Activated CD4-positive, alpha-beta T cell treated with anti-CD3 and anti-CD28 coated beads, Interleukin-2, amount 10 ng/mL, durations not matched to agents 7 days and 5 days (primary cell): ENCODE measurements around the gene RGS16. TPM values are rescaled to one million over a fixed set of nuclear protein-coding genes. Genes with fewer than 3 reads are reported as not detected.
A peak's percentile ranks its signal among the peaks of the same experiment; 100 is the strongest.

Source experiments
- CTCF ChIA-PET: fragments of 350-600 bp; sonication (Branson Sonifier 250); formaldehyde crosslinking; loops from one replicate; lab custom pipeline; 2021; ENCODE audit warnings: antibody characterized with exemption; lab: Charles Lee
- POLR2A ChIA-PET: fragments of 350-600 bp; sonication (Branson Sonifier 250); formaldehyde crosslinking; loops from one replicate; lab custom pipeline; 2021; ENCODE audit warnings: antibody characterized with exemption; lab: Charles Lee
- DNase-seq: peaks from one replicate; pipeline ENCODE4 v3.0.0-alpha.2; 2020
- H3K27ac Mint-ChIP-seq: one replicate; pipeline ENCODE4 v1.8.0; 2021; ENCODE audit warnings: mild to moderate bottlenecking, moderate library complexity, mixed read lengths
- H3K27me3 Mint-ChIP-seq: one replicate; pipeline ENCODE4 v1.8.0; 2021; ENCODE audit warnings: mixed read lengths
- H3K36me3 Mint-ChIP-seq: one replicate; pipeline ENCODE4 v1.8.0; 2021; ENCODE audit warnings: low read depth, mixed read lengths
- H3K4me1 Mint-ChIP-seq: one replicate; pipeline ENCODE4 v1.8.0; 2021; ENCODE audit warnings: mixed read lengths
- H3K4me3 Mint-ChIP-seq: one replicate; pipeline ENCODE4 v1.8.0; 2021; ENCODE audit warnings: mild to moderate bottlenecking, moderate library complexity, mixed read lengths
- H3K9me3 Mint-ChIP-seq: one replicate; pipeline ENCODE4 v1.8.0; 2021; ENCODE audit warnings: mixed read lengths
- total RNA-seq, 2 experiments: library from RNA; stranded (reverse); gene quantifications; one replicate each; pipeline ENCODE4 v1.2.3, GENCODE V29; 2021

RGS16 gene, protein sequence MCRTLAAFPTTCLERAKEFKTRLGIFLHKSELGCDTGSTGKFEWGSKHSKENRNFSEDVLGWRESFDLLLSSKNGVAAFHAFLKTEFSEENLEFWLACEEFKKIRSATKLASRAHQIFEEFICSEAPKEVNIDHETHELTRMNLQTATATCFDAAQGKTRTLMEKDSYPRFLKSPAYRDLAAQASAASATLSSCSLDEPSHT
- total RNA-seq = 1 to 10 TPM; 1.9 to 2.0 TPM

- Mint-ChIP-seq H3K36me3 (peaks cover 2% of the 10 kb centered on the region), H3K4me1 (peaks cover 18% of the 10 kb centered on the region), H3K9me3 (no peaks in the 10 kb centered on the region), H3K27ac (peak within 1 kb of the TSS; percentile 81), H3K27me3 (peaks cover 47% of the 10 kb centered on the region), H3K4me3 (peak within 1 kb of the TSS; percentile 73)
- CTCF ChIA-PET = interaction anchor here (0.7 to 15.9 kb wide), 8 partner anchors 9 to 236 kb away, joined by 3 to 238 read pairs (median 4); no protein-coding TSS in a partner anchor
- POLR2A ChIA-PET = interaction anchor here (0.6 kb wide), 1 partner anchor 332 kb away, joined by 3 read pairs; no protein-coding TSS in a partner anchor
- DNase-seq = peak; percentile 90
Measured at GRCh38 chr1:182604175-182605164, at the start of gene RGS16. RGS16 (minus strand) TSS chr1:182604389; CDS start chr1:182604259, 130 bp downstream.

GRCh38 chr1:182653986-182654385, 49.8 kb upstream of the RGS16 start:
- peaks cover 17% of the 10 kb centered on the region for H3K27me3 Mint-ChIP-seq
- ChIA-PET CTCF (interaction anchor here (0.7 to 1.3 kb wide), 3 partner anchors 42 to 487 kb away, joined by 3 read pairs; no protein-coding TSS in a partner anchor), POLR2A (no interaction called here)
- no peak for DNase-seq
- no peak overlapping the region for H3K27ac Mint-ChIP-seq
- no peaks in the 10 kb centered on the region for H3K36me3 Mint-ChIP-seq
- H3K4me1 Mint-ChIP-seq = peaks cover 2% of the 10 kb centered on the region
- H3K4me3 Mint-ChIP-seq = no peak overlapping the region
- no peaks in the 10 kb centered on the region for H3K9me3 Mint-ChIP-seq

DNA sequence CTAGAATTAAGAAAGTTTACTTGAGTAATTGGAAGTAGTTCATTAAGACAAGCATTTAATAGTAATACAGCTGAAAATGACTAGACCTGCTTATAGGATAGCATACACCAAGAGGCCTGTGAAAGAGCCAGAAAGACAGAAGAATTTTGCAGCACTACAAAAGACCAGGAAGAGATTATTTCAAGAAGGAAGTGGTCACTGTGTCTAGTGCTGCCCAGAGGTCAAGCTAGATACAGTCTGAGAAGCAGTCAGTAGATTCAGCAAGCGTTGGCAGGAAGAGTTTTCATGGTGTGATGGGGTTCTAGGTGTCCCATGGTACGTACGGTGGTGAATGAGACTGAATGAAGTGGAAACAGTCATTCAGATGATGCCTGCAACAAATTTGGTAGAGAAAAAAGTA, 48.7 kb upstream of the RGS16 start:
- CTCF ChIA-PET = interaction anchor here (0.7 to 1.3 kb wide), 2 partner anchors 22 to 52 kb away, joined by 3 read pairs; no protein-coding TSS in a partner anchor
- Mint-ChIP-seq H3K9me3 (no peaks in the 10 kb centered on the region), H3K27me3 (peaks cover 15% of the 10 kb centered on the region), H3K4me3 (no peak overlapping the region), H3K36me3 (no peaks in the 10 kb centered on the region), H3K27ac (no peak overlapping the region), H3K4me1 (peaks cover 2% of the 10 kb centered on the region)
- POLR2A ChIA-PET = no interaction called here
- DNase-seq = no peak

DNA sequence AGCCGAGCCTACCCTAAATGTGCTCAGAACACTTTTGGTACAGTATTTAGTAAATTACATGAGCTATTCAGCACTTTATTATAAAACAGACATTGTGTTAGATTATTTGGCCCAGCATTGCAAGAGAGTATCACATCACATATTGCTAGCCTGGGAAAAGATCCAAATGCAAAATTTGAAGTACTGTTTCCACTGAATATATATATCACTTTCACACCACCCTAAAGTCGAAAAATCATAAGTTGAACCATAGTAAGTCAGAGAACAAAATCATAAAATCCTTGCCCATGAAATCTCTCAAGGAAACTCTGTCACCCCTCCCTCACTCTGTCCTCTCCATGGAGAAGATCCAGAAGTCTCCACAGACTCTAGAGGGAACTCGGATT, 47.1 kb upstream of the RGS16 start:
- Mint-ChIP-seq H3K27me3 (peaks cover 11% of the 10 kb centered on the region), H3K4me3 (no peak overlapping the region)

DNA sequence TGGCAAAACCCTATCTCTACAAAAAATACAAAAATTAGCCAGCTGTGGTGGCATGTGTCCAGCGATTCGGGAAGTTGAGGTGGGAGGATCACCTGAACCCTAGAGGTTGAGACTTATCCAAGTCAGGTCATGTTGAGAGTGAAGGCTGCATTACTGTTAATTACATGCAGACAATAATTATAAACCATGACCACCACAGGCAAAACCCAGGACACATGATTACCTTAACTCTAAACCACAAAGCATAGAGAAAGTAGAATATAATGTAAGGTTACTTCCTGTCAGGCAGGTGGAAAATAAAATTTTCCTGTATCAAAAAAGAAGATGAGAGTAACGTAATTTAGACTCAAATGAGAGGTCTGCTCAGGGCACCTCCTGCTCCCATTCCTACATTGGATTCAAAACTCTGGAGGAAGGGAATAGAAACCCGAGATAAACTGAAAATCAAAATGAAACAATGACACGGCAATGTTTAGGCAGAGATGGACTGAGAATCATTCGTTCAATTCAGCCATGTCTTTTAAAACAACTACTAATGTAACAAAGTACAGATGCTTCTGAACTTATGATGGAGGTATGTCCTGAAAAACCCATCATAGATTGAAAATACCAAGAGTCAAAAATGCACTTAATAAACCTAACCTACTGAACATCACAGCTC, 46.6 kb upstream of the RGS16 start:
- H3K4me1 Mint-ChIP-seq = peaks cover 2% of the 10 kb centered on the region
- no peaks in the 10 kb centered on the region for H3K36me3 Mint-ChIP-seq
- no peak for DNase-seq
- POLR2A ChIA-PET = no interaction called here
- H3K4me3 Mint-ChIP-seq = no peak overlapping the region
- H3K9me3 Mint-ChIP-seq = no peaks in the 10 kb centered on the region
- no peak overlapping the region for H3K27ac Mint-ChIP-seq
- CTCF ChIA-PET = no interaction called here
- H3K27me3 Mint-ChIP-seq = peaks cover 11% of the 10 kb centered on the region

More for the DNA sequence above, 47.1 kb upstream of the RGS16 start:
- Mint-ChIP-seq H3K36me3 (no peaks in the 10 kb centered on the region), H3K9me3 (no peaks in the 10 kb centered on the region), H3K27ac (no peak overlapping the region), H3K4me1 (peaks cover 2% of the 10 kb centered on the region)
- ChIA-PET CTCF (no interaction called here), POLR2A (no interaction called here)
- no peak for DNase-seq

GRCh38 chr1:182649041-182649440, 44.9 kb upstream of the RGS16 start:
- ChIA-PET POLR2A (no interaction called here), CTCF (interaction anchor here (0.6 to 1.8 kb wide), 6 partner anchors 11 to 407 kb away, joined by 3 to 7 read pairs (median 4); no protein-coding TSS in a partner anchor)
- Mint-ChIP-seq H3K4me3 (no peak overlapping the region), H3K27ac (no peak overlapping the region), H3K9me3 (peaks cover 3% of the 10 kb centered on the region), H3K4me1 (peaks cover 2% of the 10 kb centered on the region), H3K27me3 (peaks cover 14% of the 10 kb centered on the region), H3K36me3 (no peaks in the 10 kb centered on the region)
- DNase-seq = no peak

DNA sequence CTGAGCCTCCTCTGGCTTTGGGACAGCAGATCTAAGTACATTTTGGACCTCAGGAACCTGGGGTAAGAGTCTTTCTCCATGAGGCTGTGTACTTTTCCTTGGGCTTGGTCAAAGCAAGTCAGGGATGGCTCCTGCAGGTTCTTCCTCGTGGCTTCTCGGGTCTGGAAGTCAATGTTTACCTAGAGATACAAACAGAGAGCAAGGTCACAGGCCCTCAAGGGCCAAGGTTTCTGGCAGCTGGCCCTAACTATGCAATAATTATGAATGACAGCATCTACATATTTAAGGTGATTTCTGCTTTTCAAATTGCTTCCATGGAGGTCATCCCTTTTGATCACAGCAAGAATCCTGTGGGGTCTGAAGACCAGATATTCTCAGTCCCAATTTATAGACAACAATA, 42.5 kb upstream of the RGS16 start:
- peaks cover 4% of the 10 kb centered on the region for H3K36me3 Mint-ChIP-seq
- H3K4me3 Mint-ChIP-seq = no peak overlapping the region
- H3K27me3 Mint-ChIP-seq = peaks cover 14% of the 10 kb centered on the region
- ChIA-PET POLR2A (no interaction called here), CTCF (no interaction called here)
- no peak for DNase-seq
- H3K4me1 Mint-ChIP-seq = peaks cover 2% of the 10 kb centered on the region
- peaks cover 8% of the 10 kb centered on the region for H3K9me3 Mint-ChIP-seq
- no peak overlapping the region for H3K27ac Mint-ChIP-seq

- no peak overlapping the region for H3K4me3 Mint-ChIP-seq
- H3K27me3 Mint-ChIP-seq = peaks cover 12% of the 10 kb centered on the region
- H3K27ac Mint-ChIP-seq = no peak overlapping the region
- ChIA-PET CTCF (no interaction called here), POLR2A (no interaction called here)
- peaks cover 8% of the 10 kb centered on the region for H3K9me3 Mint-ChIP-seq
- peaks cover 4% of the 10 kb centered on the region for H3K36me3 Mint-ChIP-seq
- no peaks in the 10 kb centered on the region for H3K4me1 Mint-ChIP-seq
- no peak for DNase-seq
Measured at GRCh38 chr1:182644886-182645285, 40.7 kb upstream of the RGS16 start.

DNA sequence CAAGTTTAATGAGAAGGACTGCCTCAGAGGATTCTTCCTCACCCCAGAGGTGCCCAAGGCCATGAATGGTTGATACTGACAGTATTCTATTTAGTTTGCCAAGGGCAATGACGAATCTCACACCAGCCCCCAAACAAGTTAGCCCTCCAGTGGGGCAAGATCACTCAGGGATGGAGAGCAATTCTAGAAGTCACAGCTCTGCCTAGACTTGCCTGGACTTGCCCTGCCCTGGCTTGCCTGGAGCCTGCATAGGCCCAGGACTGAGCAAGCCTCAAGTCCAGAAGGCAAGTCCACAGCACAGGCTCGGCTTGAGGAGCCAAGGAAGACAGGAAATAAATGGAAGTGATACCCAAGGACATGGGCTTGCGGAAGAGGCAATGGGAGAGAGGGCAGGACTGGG, 39.5 kb upstream of the RGS16 start:
- POLR2A ChIA-PET = no interaction called here
- peaks cover 8% of the 10 kb centered on the region for H3K9me3 Mint-ChIP-seq
- H3K4me1 Mint-ChIP-seq = no peaks in the 10 kb centered on the region
- no peak for DNase-seq
- no peak overlapping the region for H3K27ac Mint-ChIP-seq
- H3K4me3 Mint-ChIP-seq = no peak overlapping the region
- CTCF ChIA-PET = interaction anchor here (0.8 to 0.9 kb wide), 2 partner anchors 20 to 33 kb away, joined by 3 to 4 read pairs; no protein-coding TSS in a partner anchor
- H3K36me3 Mint-ChIP-seq = peaks cover 4% of the 10 kb centered on the region
- peaks cover 13% of the 10 kb centered on the region for H3K27me3 Mint-ChIP-seq

DNA sequence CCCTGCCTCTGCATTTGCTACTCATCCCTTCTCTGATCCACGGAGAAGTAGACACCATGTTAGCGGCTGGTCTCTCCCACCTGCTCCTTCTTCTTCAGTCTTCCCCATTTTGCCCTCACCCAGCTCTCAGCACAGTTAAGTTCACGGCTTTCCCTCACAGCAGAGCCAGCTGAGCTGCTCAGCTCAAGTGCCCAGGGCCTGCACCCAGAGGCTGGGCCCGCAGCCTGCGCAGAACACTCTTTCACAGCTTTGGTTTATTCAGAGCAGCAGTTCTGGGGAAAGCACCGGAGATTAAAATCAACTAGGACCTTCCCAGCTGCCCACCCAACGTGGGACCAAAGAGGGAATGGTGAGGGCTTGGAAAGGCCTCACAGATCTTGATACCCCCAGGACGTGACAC, 38.3 kb upstream of the RGS16 start:
- CTCF ChIA-PET = no interaction called here
- Mint-ChIP-seq H3K4me3 (no peak overlapping the region), H3K4me1 (no peaks in the 10 kb centered on the region), H3K9me3 (peaks cover 8% of the 10 kb centered on the region), H3K27me3 (peaks cover 13% of the 10 kb centered on the region), H3K27ac (no peak overlapping the region), H3K36me3 (peaks cover 4% of the 10 kb centered on the region)
- POLR2A ChIA-PET = no interaction called here
- DNase-seq = no peak

DNA sequence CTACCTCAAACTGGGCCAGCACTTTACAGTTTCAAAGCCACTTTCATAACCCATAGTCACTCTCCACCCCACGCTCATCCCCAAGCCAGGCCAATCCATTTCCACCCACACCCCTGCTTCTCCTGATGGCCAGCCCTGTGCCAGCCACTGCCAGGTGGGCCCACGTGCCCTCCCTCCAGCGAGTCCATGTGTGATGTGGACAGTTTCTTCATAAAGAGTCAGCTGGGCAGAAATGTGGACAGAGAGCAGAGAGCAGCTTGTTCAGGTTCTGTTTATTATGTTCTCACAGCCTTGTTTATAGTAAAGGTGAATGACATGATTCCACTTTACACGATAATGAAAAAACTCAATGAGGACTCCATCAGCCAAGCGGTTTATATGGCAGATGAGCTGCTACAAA, 37.4 kb upstream of the RGS16 start:
- Mint-ChIP-seq H3K9me3 (peaks cover 8% of the 10 kb centered on the region), H3K27me3 (peaks cover 9% of the 10 kb centered on the region), H3K4me3 (no peak overlapping the region), H3K4me1 (no peaks in the 10 kb centered on the region), H3K36me3 (peaks cover 4% of the 10 kb centered on the region), H3K27ac (no peak overlapping the region)
- CTCF ChIA-PET = interaction anchor here (0.6 kb wide), 1 partner anchor 390 kb away, joined by 3 read pairs; no protein-coding TSS in a partner anchor
- DNase-seq = no peak
- POLR2A ChIA-PET = no interaction called here

DNA sequence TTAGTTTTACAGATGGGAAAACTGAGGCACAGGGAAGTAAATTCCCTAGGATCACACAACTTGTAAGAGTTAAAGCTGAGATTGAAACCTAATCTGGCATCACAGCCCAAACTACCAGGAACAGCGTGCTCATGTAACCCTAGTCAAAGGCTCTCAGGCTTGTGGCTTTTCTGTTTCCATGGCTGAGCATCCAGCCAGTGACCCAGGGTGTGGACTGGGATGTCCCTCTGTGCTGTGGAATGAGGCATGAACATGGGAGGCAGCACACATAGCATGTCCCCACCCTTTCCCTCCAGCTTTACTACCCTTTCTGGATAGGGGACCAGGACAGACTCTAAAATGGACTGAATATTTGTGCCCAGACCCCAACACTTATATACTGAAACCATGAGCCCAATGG, 35.1 kb upstream of the RGS16 start:
- POLR2A ChIA-PET = no interaction called here

More for the DNA sequence above, 35.1 kb upstream of the RGS16 start:
- no peak overlapping the region for H3K4me3 Mint-ChIP-seq
- H3K9me3 Mint-ChIP-seq = peaks cover 5% of the 10 kb centered on the region
- peaks cover 4% of the 10 kb centered on the region for H3K36me3 Mint-ChIP-seq
- CTCF ChIA-PET = no interaction called here
- peaks cover 14% of the 10 kb centered on the region for H3K27me3 Mint-ChIP-seq
- DNase-seq = no peak
- no peak overlapping the region for H3K27ac Mint-ChIP-seq
- H3K4me1 Mint-ChIP-seq = no peaks in the 10 kb centered on the region
